GM06990 (cell line): ENCODE measurements around the gene ZNF462.

Experiments
- DNase-seq: peaks from one replicate; pipeline ENCODE4 v3.0.0-alpha.2; 2011; ENCODE audit not compliant: insufficient read length; ENCODE audit errors: extremely low read depth
- H3K27me3 ChIP-seq: replicated peaks from 2 replicates; pipeline ENCODE4 v1.6.0; 2011; ENCODE audit warnings: low read length; ENCODE audit not compliant: control insufficient read depth, insufficient read depth
- H3K36me3 ChIP-seq: 2 replicates; pipeline ENCODE4 v1.5.1; 2011; ENCODE audit warnings: low read length; ENCODE audit not compliant: control insufficient read depth, insufficient read depth
- H3K4me3 ChIP-seq: replicated peaks from 2 replicates; pipeline ENCODE4 v1.5.1; 2011; ENCODE audit warnings: low read depth, mild to moderate bottlenecking, control low read depth, low read length
- CTCF ChIP-seq: IDR thresholded peaks from 2 replicates; pipeline ENCODE4 v1.5.1; 2011; ENCODE audit warnings: low read length, control low read depth, mild to moderate bottlenecking, inconsistent platforms; ENCODE audit not compliant: insufficient read depth, poor library complexity, severe bottlenecking

Gene ZNF462

GRCh38 chr9:106886111-106887046 lies 23.4 kb downstream of the ZNF462 start:
- TF ChIP-seq CTCF: no peak
- no peak for DNase-seq
- Histone ChIP-seq H3K36me3 (no peaks in the 10 kb centered on the region), H3K4me3 (no peak overlapping the region), H3K27me3 (no peaks in the 10 kb centered on the region)

GRCh38 chr9:106887066-106887465 lies 24.1 kb downstream of the ZNF462 start:
- TF ChIP-seq CTCF: no peak
- H3K27me3 ChIP-seq: no peaks in the 10 kb centered on the region

GRCh38 chr9:106889061-106889590 lies 26.2 kb downstream of the ZNF462 start:
- Histone ChIP-seq H3K4me3 (no peak overlapping the region), H3K36me3 (no peaks in the 10 kb centered on the region), H3K27me3 (no peaks in the 10 kb centered on the region)
- TF ChIP-seq CTCF: no peak
- no peak for DNase-seq

More at GRCh38 chr9:106887066-106887465, 24.1 kb downstream of the ZNF462 start:
- H3K4me3 ChIP-seq: no peak overlapping the region
- no peaks in the 10 kb centered on the region for H3K36me3 ChIP-seq
- DNase-seq: no peak

- Histone ChIP-seq H3K4me3 (no peak overlapping the region), H3K36me3 (no peaks in the 10 kb centered on the region), H3K27me3 (no peaks in the 10 kb centered on the region)
- no peak for DNase-seq
- no peak for TF ChIP-seq CTCF
Observed at GRCh38 chr9:106890608-106891007, 27.6 kb downstream of the ZNF462 start.

GRCh38 chr9:106891286-106891685 lies 28.3 kb downstream of the ZNF462 start:
- TF ChIP-seq CTCF: no peak
- no peaks in the 10 kb centered on the region for H3K36me3 ChIP-seq
- H3K27me3 ChIP-seq: no peaks in the 10 kb centered on the region
- H3K4me3 ChIP-seq: no peak overlapping the region
- DNase-seq: no peak

GRCh38 chr9:106892632-106893031 lies 29.7 kb downstream of the ZNF462 start:
- Histone ChIP-seq H3K4me3 (no peak overlapping the region), H3K27me3 (no peaks in the 10 kb centered on the region), H3K36me3 (no peaks in the 10 kb centered on the region)
- DNase-seq: no peak
- no peak for TF ChIP-seq CTCF
